Panc1 (cell line): ENCODE measurements around the gene MRPL42.
A peak's percentile ranks its signal among the peaks of the same experiment; 100 is the strongest.

Source experiments
- CTCF ChIP-seq: fragments of 450-650 bp; IDR thresholded peaks from 2 replicates; pipeline ENCODE4 v1.5.1; 2017; ENCODE audit warnings: mild to moderate bottlenecking
- REST ChIP-seq, 2 experiments: IDR thresholded peaks; 2 replicates each; pipeline ENCODE4 v1.6.1; 2011 to 2012; ENCODE audit warnings: low read depth in 2 of 2, control low read depth in 1 of 2, low read length in 1 of 2, mild to moderate bottlenecking in 1 of 2, moderate library complexity in 1 of 2; ENCODE audit not compliant: insufficient read depth in 1 of 2

- TF ChIP-seq REST (IDR thresholded peaks at IDR 0.05; ENCODE audit: insufficient read depth in 1 of 2, low read depth in 2 of 2, low read length in 1 of 2), result 0 out of 4 replicates have a peak, but pooled peaks of 1 of the 2 experiments have one; percentile 10
- TF ChIP-seq CTCF, result peak; percentile 70
Observed at GRCh38 chr12:93563807-93564538, 96.7 kb downstream of the MRPL42 start.
